ENCODE measurements around the gene ZSCAN26. TPM values are rescaled to one million over a fixed set of nuclear protein-coding genes. Genes with fewer than 3 reads are reported as not detected.

Gene ZSCAN26
- total and polyA plus RNA-seq, 4 donors = 4.6 to 31.1 (median 7.1) TPM

DNA sequence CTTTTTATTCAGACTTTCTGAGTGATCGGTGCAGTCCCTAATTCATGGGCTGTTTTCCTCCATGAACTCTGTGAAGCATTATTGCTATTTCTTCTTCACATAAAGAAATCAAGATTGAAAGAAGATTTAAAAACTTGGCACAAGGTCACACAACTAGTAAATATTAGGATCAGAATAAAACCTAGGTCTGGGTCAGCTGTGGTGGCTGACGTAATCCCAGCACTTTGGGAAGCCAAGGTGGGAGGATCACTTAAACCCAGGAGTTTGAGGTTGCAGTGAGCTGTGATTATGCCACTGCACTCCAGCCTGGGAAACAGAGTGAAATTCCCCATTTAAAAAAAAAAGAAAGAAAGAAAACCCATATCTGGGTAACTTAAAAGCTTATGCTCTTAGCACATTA is 40.5 kb upstream of the ZSCAN26 start:
- DNase-seq (no peak), ATAC-seq (ENCODE audit: insufficient read depth, low FRiP score) (no peak)
- TF ChIP-seq, protein P1, sequence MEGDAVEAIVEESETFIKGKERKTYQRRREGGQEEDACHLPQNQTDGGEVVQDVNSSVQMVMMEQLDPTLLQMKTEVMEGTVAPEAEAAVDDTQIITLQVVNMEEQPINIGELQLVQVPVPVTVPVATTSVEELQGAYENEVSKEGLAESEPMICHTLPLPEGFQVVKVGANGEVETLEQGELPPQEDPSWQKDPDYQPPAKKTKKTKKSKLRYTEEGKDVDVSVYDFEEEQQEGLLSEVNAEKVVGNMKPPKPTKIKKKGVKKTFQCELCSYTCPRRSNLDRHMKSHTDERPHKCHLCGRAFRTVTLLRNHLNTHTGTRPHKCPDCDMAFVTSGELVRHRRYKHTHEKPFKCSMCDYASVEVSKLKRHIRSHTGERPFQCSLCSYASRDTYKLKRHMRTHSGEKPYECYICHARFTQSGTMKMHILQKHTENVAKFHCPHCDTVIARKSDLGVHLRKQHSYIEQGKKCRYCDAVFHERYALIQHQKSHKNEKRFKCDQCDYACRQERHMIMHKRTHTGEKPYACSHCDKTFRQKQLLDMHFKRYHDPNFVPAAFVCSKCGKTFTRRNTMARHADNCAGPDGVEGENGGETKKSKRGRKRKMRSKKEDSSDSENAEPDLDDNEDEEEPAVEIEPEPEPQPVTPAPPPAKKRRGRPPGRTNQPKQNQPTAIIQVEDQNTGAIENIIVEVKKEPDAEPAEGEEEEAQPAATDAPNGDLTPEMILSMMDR (IDR thresholded peaks at IDR 0.05; ENCODE audit: control extremely low read depth, extremely low read depth) = no peak
- Histone ChIP-seq H3K27me3 (ENCODE audit: control insufficient read depth in 3 of 3, insufficient read depth in 3 of 3, low read length in 2 of 3) (peaks cover 0 to 11% (median 7%) of the 10 kb centered on the region in 3 donors), H3K27ac (ENCODE audit: low read depth in 1 of 2, low read length in 1 of 2) (no peak overlapping the region), H3K9ac (ENCODE audit: insufficient read depth in 1 of 2, low read length in 2 of 2) (no peak overlapping the region), H3K9me3 (ENCODE audit: control insufficient read depth in 4 of 4, insufficient read depth in 3 of 4, low read length in 3 of 4) (no peaks in the 10 kb centered on the region), H3K4me1 (ENCODE audit: control insufficient read depth in 5 of 5, insufficient read depth in 5 of 5, low read length in 5 of 5) (peaks cover 0 to 12% (median 0%) of the 10 kb centered on the region in 5 donors), H3K36me3 (ENCODE audit: control insufficient read depth in 4 of 4, insufficient read depth in 4 of 4, low read length in 4 of 4) (peaks cover 18 to 28% (median 19%) of the 10 kb centered on the region in 4 donors), H3K4me3 (no peak overlapping the region)
- 94 to 98% methylated on average over 2 of the region's 2 CpGs for WGBS, 2 donors

DNA sequence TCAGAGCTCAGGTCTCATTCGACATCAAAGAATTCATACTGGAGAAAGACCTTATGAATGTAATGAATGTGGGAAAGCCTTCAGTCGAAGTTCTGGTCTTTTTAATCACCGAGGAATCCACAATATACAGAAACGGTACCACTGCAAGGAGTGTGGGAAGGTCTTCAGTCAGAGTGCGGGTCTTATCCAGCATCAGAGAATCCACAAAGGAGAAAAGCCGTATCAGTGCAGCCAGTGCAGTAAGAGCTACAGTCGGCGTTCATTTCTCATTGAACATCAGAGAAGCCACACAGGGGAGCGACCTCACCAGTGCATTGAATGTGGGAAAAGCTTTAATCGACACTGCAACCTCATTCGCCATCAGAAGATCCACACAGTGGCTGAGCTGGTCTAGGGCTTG is 34.2 kb upstream of the ZSCAN26 start:
- Histone ChIP-seq H3K9me3 (ENCODE audit: control insufficient read depth in 4 of 4, insufficient read depth in 3 of 4, low read length in 3 of 4) (no peaks in the 10 kb centered on the region), H3K27ac (ENCODE audit: low read depth in 1 of 2, low read length in 1 of 2) (no peak overlapping the region), H3K4me1 (ENCODE audit: control insufficient read depth in 5 of 5, insufficient read depth in 5 of 5, low read length in 5 of 5) (no peaks in the 10 kb centered on the region), H3K27me3 (ENCODE audit: control insufficient read depth in 3 of 3, insufficient read depth in 3 of 3, low read length in 2 of 3) (no peaks in the 10 kb centered on the region), H3K4me3 (no peak overlapping the region), H3K36me3 (ENCODE audit: control insufficient read depth in 4 of 4, insufficient read depth in 4 of 4, low read length in 4 of 4) (peaks cover 13 to 46% (median 32%) of the 10 kb centered on the region in 4 donors), H3K9ac (ENCODE audit: insufficient read depth in 1 of 2, low read length in 2 of 2) (no peak overlapping the region)
- no peak for ATAC-seq (ENCODE audit: insufficient read depth, low FRiP score)
- WGBS, 2 donors = 97 to 98% methylated on average over 11 of the region's 11 CpGs
- TF ChIP-seq, protein P1 (IDR thresholded peaks at IDR 0.05; ENCODE audit: control extremely low read depth, extremely low read depth) = no peak
- no peak for DNase-seq

DNA sequence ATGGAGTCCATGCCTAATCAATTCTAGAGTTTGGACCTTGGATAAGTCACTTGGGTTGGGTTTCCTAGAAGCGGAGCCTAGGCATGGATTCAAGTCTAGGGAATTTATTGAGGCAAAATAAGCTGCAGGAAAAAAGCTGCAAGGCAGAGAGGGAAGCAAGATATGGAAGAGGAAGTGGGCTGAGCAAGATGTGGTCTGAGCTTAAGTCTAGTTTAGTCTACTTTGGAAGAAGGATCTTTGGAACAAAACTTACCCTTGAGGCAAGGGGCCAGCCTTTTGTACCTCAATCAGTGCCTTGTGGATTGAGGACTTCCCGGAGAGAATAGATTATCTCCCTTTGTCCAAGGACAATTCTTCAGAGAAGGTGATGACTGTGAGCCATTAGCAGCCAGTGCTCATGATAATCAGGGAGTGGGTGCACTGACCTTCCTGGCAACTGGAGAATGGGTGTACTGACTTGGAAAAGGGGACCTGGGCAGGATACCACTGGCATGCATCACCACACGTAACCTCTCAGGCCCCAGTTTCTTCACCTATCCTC is 31.0 kb upstream of the ZSCAN26 start:
- H3K27ac ChIP-seq (ENCODE audit: low read depth in 1 of 2, low read length in 1 of 2) = no peak overlapping the region
- TF ChIP-seq, protein P1 (IDR thresholded peaks at IDR 0.05; ENCODE audit: control extremely low read depth, extremely low read depth) = no peak
- WGBS, 2 donors = 92 to 93% methylated on average over 3 of the region's 3 CpGs
- H3K27me3 ChIP-seq (ENCODE audit: control insufficient read depth in 3 of 3, insufficient read depth in 3 of 3, low read length in 2 of 3) = no peaks in the 10 kb centered on the region
- H3K9ac ChIP-seq (ENCODE audit: insufficient read depth in 1 of 2, low read length in 2 of 2) = no peak overlapping the region
- H3K9me3 ChIP-seq (ENCODE audit: control insufficient read depth in 4 of 4, insufficient read depth in 3 of 4, low read length in 3 of 4) = no peaks in the 10 kb centered on the region
- H3K36me3 ChIP-seq (ENCODE audit: control insufficient read depth in 4 of 4, insufficient read depth in 4 of 4, low read length in 4 of 4) = peaks cover 6 to 21% (median 17%) of the 10 kb centered on the region in 4 donors
- no peak overlapping the region for H3K4me3 ChIP-seq
- DNase-seq (no peak), ATAC-seq (ENCODE audit: insufficient read depth, low FRiP score) (no peak)
- no peaks in the 10 kb centered on the region for H3K4me1 ChIP-seq (ENCODE audit: control insufficient read depth in 5 of 5, insufficient read depth in 5 of 5, low read length in 5 of 5)

DNA sequence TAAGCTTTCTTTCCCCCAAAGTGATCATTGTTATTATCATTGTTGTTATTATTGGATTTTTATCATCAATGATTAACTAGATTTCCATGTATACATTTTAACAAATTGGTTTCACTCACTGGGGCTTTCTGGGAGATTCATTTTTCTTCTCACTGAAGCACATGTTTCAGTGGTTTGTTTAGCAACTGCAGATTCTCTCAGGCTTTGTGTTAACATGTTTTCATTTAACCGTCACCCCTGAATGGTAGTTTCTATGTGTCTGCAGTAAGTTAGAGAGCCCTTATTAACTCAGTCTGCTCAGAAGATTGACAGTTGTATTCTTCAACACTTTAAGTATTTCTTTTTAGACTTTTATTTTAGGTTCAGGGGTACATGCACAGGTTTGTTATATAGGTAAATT is 27.3 kb upstream of the ZSCAN26 start:
- DNase-seq (no peak), ATAC-seq (ENCODE audit: insufficient read depth, low FRiP score) (no peak)
- Histone ChIP-seq H3K36me3 (ENCODE audit: control insufficient read depth in 4 of 4, insufficient read depth in 4 of 4, low read length in 4 of 4) (peaks cover under 1 to 5% (median 3%) of the 10 kb centered on the region in 4 donors), H3K4me3 (no peak overlapping the region), H3K27ac (ENCODE audit: low read depth in 1 of 2, low read length in 1 of 2) (no peak overlapping the region), H3K9ac (ENCODE audit: insufficient read depth in 1 of 2, low read length in 2 of 2) (no peak overlapping the region), H3K4me1 (ENCODE audit: control insufficient read depth in 5 of 5, insufficient read depth in 5 of 5, low read length in 5 of 5) (no peaks in the 10 kb centered on the region), H3K9me3 (ENCODE audit: control insufficient read depth in 4 of 4, insufficient read depth in 3 of 4, low read length in 3 of 4) (no peaks in the 10 kb centered on the region), H3K27me3 (ENCODE audit: control insufficient read depth in 3 of 3, insufficient read depth in 3 of 3, low read length in 2 of 3) (no peaks in the 10 kb centered on the region)
- TF ChIP-seq, protein P1 (IDR thresholded peaks at IDR 0.05; ENCODE audit: control extremely low read depth, extremely low read depth) = no peak
- 90 to 92% methylated on average over 1 of the region's 1 CpG for WGBS, 2 donors
